ENCODE results near the gene TRMT13. TPM values are rescaled to one million over a fixed set of nuclear protein-coding genes. Genes with fewer than 3 reads are reported as not detected.

The TRMT13 gene
- polyA plus RNA-seq, 1 of the 3 experiments (the other 2 are of a cell fraction): 7.6 TPM

DNA sequence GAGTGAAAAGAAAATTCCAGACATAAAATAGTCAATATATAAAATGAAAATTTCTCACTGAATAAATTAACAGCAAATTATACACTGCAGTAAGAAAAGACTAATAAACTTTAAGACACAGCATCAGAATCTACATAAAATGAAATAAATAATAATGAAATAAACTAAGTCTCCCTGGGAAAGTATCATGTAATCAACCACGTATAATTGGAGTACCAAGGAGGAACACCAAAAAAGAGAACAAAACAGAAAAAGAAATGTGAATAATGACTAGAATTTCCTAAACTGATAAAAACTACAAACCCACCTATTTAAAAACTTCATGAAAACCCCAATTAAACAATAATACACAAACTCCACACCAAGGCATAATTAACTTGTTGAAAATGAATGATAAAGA lies 43.9 kb upstream of the TRMT13 start:
- TF ChIP-seq RXRA (IDR thresholded peaks at IDR 0.05; ENCODE audit: borderline replicate concordance, low read depth): no peak
- TF ChIP-seq FOSL2 (IDR thresholded peaks at IDR 0.05; ENCODE audit: borderline replicate concordance, low read depth): no peak
- TF ChIP-seq NFIC (IDR thresholded peaks at IDR 0.05; ENCODE audit: borderline replicate concordance): no peak
- no peak for TF ChIP-seq GATA2 (CRISPR knock-in tag; IDR thresholded peaks at IDR 0.05)
- TF ChIP-seq FOXM1 (IDR thresholded peaks at IDR 0.05; ENCODE audit: low read depth): no peak
- TF ChIP-seq, protein P1, sequence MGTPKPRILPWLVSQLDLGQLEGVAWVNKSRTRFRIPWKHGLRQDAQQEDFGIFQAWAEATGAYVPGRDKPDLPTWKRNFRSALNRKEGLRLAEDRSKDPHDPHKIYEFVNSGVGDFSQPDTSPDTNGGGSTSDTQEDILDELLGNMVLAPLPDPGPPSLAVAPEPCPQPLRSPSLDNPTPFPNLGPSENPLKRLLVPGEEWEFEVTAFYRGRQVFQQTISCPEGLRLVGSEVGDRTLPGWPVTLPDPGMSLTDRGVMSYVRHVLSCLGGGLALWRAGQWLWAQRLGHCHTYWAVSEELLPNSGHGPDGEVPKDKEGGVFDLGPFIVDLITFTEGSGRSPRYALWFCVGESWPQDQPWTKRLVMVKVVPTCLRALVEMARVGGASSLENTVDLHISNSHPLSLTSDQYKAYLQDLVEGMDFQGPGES (IDR thresholded peaks at IDR 0.05; ENCODE audit: low read depth, low read length): no peak
- TF ChIP-seq SMC3 (IDR thresholded peaks at IDR 0.05; ENCODE audit: low read depth, low read length): no peak
- no peak for TF ChIP-seq GABPA (IDR thresholded peaks at IDR 0.05; ENCODE audit: low read depth)
- TF ChIP-seq, protein P2, sequence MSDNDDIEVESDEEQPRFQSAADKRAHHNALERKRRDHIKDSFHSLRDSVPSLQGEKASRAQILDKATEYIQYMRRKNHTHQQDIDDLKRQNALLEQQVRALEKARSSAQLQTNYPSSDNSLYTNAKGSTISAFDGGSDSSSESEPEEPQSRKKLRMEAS (IDR thresholded peaks at IDR 0.05; ENCODE audit: low read depth): no peak
- TF ChIP-seq RFX5 (IDR thresholded peaks at IDR 0.05; ENCODE audit: low read length): no peak
- TF ChIP-seq RAD21 (IDR thresholded peaks at IDR 0.05; ENCODE audit: low read length): no peak
- TF ChIP-seq, protein P3, sequence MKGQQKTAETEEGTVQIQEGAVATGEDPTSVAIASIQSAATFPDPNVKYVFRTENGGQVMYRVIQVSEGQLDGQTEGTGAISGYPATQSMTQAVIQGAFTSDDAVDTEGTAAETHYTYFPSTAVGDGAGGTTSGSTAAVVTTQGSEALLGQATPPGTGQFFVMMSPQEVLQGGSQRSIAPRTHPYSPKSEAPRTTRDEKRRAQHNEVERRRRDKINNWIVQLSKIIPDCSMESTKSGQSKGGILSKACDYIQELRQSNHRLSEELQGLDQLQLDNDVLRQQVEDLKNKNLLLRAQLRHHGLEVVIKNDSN (IDR thresholded peaks at IDR 0.05; ENCODE audit: borderline replicate concordance, low read depth): no peak
- no peak for TF ChIP-seq RCOR1 (IDR thresholded peaks at IDR 0.05; ENCODE audit: low read length)
- TF ChIP-seq EP300 (IDR thresholded peaks at IDR 0.05; ENCODE audit: borderline replicate concordance in 1 of 2, low read depth in 1 of 2, low read length in 1 of 2): no peak
- TF ChIP-seq POLR2AphosphoS5 (IDR thresholded peaks at IDR 0.05; ENCODE audit: low read depth, low read length): no peak
- no peak for TF ChIP-seq TEAD4 (IDR thresholded peaks at IDR 0.05; ENCODE audit: borderline replicate concordance, insufficient read depth)
- no peak for TF ChIP-seq JUND (IDR thresholded peaks at IDR 0.05)
- TF ChIP-seq, protein P4, sequence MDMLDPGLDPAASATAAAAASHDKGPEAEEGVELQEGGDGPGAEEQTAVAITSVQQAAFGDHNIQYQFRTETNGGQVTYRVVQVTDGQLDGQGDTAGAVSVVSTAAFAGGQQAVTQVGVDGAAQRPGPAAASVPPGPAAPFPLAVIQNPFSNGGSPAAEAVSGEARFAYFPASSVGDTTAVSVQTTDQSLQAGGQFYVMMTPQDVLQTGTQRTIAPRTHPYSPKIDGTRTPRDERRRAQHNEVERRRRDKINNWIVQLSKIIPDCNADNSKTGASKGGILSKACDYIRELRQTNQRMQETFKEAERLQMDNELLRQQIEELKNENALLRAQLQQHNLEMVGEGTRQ (IDR thresholded peaks at IDR 0.05; ENCODE audit: borderline replicate concordance, low read depth, low read length): no peak
- TF ChIP-seq FOXJ3 (CRISPR knock-in tag; IDR thresholded peaks at IDR 0.05): no peak
- CTCF ChIA-PET: no interaction called here
- no peak overlapping the region for H3K4me3 ChIP-seq (ENCODE audit: low read depth in 2 of 2, low read length in 1 of 2)
- no peak overlapping the region for H3K4me2 ChIP-seq
- H4K20me1 ChIP-seq (ENCODE audit: insufficient read depth): no peaks in the 10 kb centered on the region
- no peaks in the 10 kb centered on the region for H3K79me2 ChIP-seq (ENCODE audit: insufficient read depth)
- H3K4me1 ChIP-seq (ENCODE audit: control insufficient read depth in 1 of 2, insufficient read depth in 2 of 2, low read depth in 1 of 2, low read length in 1 of 2): no peaks in the 10 kb centered on the region; a peak in 2 of 4 replicates
- DNase-seq: no peak
- H3F3A ChIP-seq (replicated peaks; ENCODE audit: insufficient read depth): peaks cover 23% of the 10 kb centered on the region
- WGBS (ENCODE audit: low lambda C conversion rate): 98% methylated on average over 1 of the region's 1 CpG
- POLR2A ChIA-PET: no interaction called here
- no peaks in the 10 kb centered on the region for H3K9me2 ChIP-seq
- H3K27me3 ChIP-seq (ENCODE audit: insufficient read depth): no peaks in the 10 kb centered on the region
- H3K36me3 ChIP-seq (replicated peaks in 1 of 2; ENCODE audit: control insufficient read depth in 1 of 2, insufficient read depth in 2 of 2, low read length in 1 of 2): peaks cover 18 to 45% of the 10 kb centered on the region in 2 experiments
- H3K9ac ChIP-seq: no peak overlapping the region
- H3K27ac ChIP-seq (ENCODE audit: low read depth in 2 of 2, low read length in 1 of 2): no peak overlapping the region
- no peak overlapping the region for H2AFZ ChIP-seq (ENCODE audit: low read depth)
- H3K9me3 ChIP-seq: no peaks in the 10 kb centered on the region
